PFSK-1 (cell line): Measurements from ENCODE around the gene CCDC158.

Experiments
- POLR2AphosphoS5 ChIP-seq: IDR thresholded peaks from 2 replicates; pipeline ENCODE4 v1.6.1; 2012; ENCODE audit warnings: low read depth, mild to moderate bottlenecking, control low read depth, low read length, moderate library complexity
- SIN3A ChIP-seq: IDR thresholded peaks from 2 replicates; pipeline ENCODE4 v1.6.1; 2012; ENCODE audit warnings: mild to moderate bottlenecking, low read length, moderate library complexity, borderline replicate concordance; ENCODE audit not compliant: insufficient read depth
- TAF1 ChIP-seq: IDR thresholded peaks from 2 replicates; pipeline ENCODE4 v1.6.1; 2012; ENCODE audit warnings: low read length, control low read depth, borderline replicate concordance; ENCODE audit not compliant: insufficient read depth
- TF ChIP-seq, protein P1 (sequence below), 2 experiments: IDR thresholded peaks; 2 replicates each; pipeline versions ENCODE4 v1.6.1 to v1.8.0; 2011 to 2012; ENCODE audit warnings: low read depth in 2 of 2, low read length in 2 of 2, control low read depth in 1 of 2, inconsistent platforms in 1 of 2, mild to moderate bottlenecking in 1 of 2, moderate library complexity in 1 of 2; ENCODE audit not compliant: insufficient read depth in 1 of 2

DNA sequence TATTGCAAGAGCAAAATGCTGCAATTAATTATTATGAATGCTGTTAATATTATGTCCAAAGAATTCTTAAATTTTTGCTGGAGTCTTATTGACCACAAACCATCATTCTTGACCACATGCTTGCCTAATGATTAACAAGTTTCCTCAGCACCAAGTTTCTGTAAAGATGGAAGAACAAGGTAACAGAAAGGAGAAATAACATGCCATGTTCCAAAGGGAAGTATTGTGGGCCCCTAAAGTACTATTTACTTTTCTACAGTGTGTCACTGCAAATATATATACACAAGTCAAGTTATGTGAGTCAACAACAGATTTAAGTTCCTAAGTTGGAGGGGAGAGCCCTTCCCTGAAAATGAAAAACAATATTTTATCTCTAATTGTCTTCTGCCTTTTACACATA lies 148.9 kb downstream of the CCDC158 start:
- TF ChIP-seq POLR2AphosphoS5 (no peak), TAF1 (no peak), SIN3A (no peak)
- TF ChIP-seq, protein P1, sequence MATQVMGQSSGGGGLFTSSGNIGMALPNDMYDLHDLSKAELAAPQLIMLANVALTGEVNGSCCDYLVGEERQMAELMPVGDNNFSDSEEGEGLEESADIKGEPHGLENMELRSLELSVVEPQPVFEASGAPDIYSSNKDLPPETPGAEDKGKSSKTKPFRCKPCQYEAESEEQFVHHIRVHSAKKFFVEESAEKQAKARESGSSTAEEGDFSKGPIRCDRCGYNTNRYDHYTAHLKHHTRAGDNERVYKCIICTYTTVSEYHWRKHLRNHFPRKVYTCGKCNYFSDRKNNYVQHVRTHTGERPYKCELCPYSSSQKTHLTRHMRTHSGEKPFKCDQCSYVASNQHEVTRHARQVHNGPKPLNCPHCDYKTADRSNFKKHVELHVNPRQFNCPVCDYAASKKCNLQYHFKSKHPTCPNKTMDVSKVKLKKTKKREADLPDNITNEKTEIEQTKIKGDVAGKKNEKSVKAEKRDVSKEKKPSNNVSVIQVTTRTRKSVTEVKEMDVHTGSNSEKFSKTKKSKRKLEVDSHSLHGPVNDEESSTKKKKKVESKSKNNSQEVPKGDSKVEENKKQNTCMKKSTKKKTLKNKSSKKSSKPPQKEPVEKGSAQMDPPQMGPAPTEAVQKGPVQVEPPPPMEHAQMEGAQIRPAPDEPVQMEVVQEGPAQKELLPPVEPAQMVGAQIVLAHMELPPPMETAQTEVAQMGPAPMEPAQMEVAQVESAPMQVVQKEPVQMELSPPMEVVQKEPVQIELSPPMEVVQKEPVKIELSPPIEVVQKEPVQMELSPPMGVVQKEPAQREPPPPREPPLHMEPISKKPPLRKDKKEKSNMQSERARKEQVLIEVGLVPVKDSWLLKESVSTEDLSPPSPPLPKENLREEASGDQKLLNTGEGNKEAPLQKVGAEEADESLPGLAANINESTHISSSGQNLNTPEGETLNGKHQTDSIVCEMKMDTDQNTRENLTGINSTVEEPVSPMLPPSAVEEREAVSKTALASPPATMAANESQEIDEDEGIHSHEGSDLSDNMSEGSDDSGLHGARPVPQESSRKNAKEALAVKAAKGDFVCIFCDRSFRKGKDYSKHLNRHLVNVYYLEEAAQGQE (IDR thresholded peaks at IDR 0.05; ENCODE audit: insufficient read depth in 1 of 2, low read depth in 2 of 2, low read length in 2 of 2): no peak
